ENCODE data around the gene LENG9. TPM values are rescaled to one million over a fixed set of nuclear protein-coding genes. Genes with fewer than 3 reads are reported as not detected.
A peak's percentile ranks its signal among the peaks of the same experiment; 100 is the strongest.

LENG9 gene
- total and polyA plus RNA-seq, 4 donors = 1.8 to 13.8 (median 8.2) TPM

- Histone ChIP-seq H3K36me3 (ENCODE audit: control insufficient read depth in 4 of 4, insufficient read depth in 4 of 4, low read length in 4 of 4) (peaks cover 7 to 29% (median 10%) of the 10 kb centered on the region in 4 donors), H3K27ac (ENCODE audit: low read depth in 1 of 2, low read length in 1 of 2) (peak overlapping the region; percentile 76 to 83), H3K9me3 (ENCODE audit: control insufficient read depth in 4 of 4, insufficient read depth in 3 of 4, low read length in 3 of 4) (no peaks in the 10 kb centered on the region), H3K4me3 (peak overlapping the region; percentile 40), H3K9ac (ENCODE audit: insufficient read depth in 1 of 2, low read length in 2 of 2) (no peak overlapping the region), H3K27me3 (ENCODE audit: control insufficient read depth in 3 of 3, insufficient read depth in 3 of 3, low read length in 2 of 3) (no peaks in the 10 kb centered on the region), H3K4me1 (ENCODE audit: control insufficient read depth in 5 of 5, insufficient read depth in 5 of 5, low read length in 5 of 5) (peaks cover 0 to 47% (median 13%) of the 10 kb centered on the region in 5 donors)
- peak; percentile 55 for ATAC-seq (ENCODE audit: insufficient read depth, low FRiP score)
- 0 to 1% methylated on average over 26 of the region's 26 CpGs for WGBS, 2 donors
- peak; percentile 89 to 93 (median 92) for DNase-seq
- TF ChIP-seq, protein P1, sequence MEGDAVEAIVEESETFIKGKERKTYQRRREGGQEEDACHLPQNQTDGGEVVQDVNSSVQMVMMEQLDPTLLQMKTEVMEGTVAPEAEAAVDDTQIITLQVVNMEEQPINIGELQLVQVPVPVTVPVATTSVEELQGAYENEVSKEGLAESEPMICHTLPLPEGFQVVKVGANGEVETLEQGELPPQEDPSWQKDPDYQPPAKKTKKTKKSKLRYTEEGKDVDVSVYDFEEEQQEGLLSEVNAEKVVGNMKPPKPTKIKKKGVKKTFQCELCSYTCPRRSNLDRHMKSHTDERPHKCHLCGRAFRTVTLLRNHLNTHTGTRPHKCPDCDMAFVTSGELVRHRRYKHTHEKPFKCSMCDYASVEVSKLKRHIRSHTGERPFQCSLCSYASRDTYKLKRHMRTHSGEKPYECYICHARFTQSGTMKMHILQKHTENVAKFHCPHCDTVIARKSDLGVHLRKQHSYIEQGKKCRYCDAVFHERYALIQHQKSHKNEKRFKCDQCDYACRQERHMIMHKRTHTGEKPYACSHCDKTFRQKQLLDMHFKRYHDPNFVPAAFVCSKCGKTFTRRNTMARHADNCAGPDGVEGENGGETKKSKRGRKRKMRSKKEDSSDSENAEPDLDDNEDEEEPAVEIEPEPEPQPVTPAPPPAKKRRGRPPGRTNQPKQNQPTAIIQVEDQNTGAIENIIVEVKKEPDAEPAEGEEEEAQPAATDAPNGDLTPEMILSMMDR (IDR thresholded peaks at IDR 0.05; ENCODE audit: control extremely low read depth, extremely low read depth) = no peak
These were observed 559 bp upstream of the LENG9 start for GRCh38 chr19:54464044-54464629.

DNA sequence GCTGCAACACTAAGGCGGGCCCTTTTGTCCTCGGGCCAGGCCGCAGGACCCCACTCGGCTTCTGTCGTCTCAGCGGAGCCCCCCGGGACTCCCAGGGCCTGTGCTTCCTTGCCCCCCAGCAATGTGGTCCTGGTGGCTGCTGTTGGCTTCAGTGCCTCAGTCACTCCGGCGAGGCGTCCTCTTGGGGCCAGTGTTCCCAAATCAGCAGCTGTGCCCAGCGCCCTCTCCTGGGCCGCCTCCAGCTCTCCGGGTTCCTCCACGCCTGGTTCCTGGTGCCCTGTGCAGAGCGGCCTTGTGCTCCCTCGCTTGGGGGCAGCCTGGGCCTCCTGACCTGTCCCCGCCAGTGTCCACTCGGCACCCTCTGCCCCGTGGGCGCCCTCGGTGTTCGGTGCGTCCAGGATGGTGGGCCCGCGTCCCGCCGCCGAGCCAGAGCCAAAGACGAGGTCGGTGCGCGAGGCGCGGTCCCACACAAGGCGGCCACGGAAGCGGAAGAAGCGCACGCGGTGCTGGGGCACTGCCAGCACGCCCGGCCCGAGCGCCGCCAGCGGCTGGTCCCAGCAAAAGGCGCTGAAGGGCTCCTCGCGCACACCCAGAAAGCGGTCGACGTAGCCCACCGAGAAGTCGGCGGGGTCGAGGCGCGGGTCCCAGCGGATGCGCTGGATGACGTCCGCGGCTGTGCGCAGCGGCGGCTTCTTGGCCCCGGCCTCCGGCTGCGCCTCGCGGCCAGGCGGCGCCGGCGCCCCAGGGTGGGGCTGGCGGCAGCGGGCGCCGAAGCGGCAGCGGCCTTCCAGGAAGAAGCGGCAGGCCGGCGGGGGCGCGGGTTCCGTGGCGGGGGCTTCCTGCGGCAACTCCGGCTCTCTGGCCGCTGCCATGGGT is 685 bp downstream of the LENG9 start:
- H3K9me3 ChIP-seq (ENCODE audit: control insufficient read depth in 4 of 4, insufficient read depth in 3 of 4, low read length in 3 of 4) = no peaks in the 10 kb centered on the region
- peak; percentile 12 for ATAC-seq (ENCODE audit: insufficient read depth, low FRiP score)
- peak; percentile 71 to 81 (median 73) for DNase-seq
- H3K4me1 ChIP-seq (ENCODE audit: control insufficient read depth in 5 of 5, insufficient read depth in 5 of 5, low read length in 5 of 5) = peaks cover 0 to 50% (median 13%) of the 10 kb centered on the region in 5 donors
- 6 to 12% methylated on average over 62 to 91 of the region's 91 CpGs for WGBS, 2 donors
- TF ChIP-seq, protein P1 (IDR thresholded peaks at IDR 0.05; ENCODE audit: control extremely low read depth, extremely low read depth) = no peak
- H3K4me3 ChIP-seq = peak overlapping the region; percentile 63
- H3K27me3 ChIP-seq (ENCODE audit: control insufficient read depth in 3 of 3, insufficient read depth in 3 of 3, low read length in 2 of 3) = no peaks in the 10 kb centered on the region
- peak overlapping the region in 1 of 2 donors; percentile 42 for H3K9ac ChIP-seq (ENCODE audit: insufficient read depth in 1 of 2, low read length in 2 of 2)
- H3K27ac ChIP-seq (ENCODE audit: low read depth in 1 of 2, low read length in 1 of 2) = peak overlapping the region; percentile 94 to 98
- peaks cover 7 to 42% (median 22%) of the 10 kb centered on the region in 4 donors for H3K36me3 ChIP-seq (ENCODE audit: control insufficient read depth in 4 of 4, insufficient read depth in 4 of 4, low read length in 4 of 4)

- DNase-seq (peak in 1 of 3 donors; percentile 23), ATAC-seq (ENCODE audit: insufficient read depth, low FRiP score) (no peak)
- Histone ChIP-seq H3K27ac (ENCODE audit: low read depth in 1 of 2, low read length in 1 of 2) (peak overlapping the region; percentile 94 to 98), H3K9ac (ENCODE audit: insufficient read depth in 1 of 2, low read length in 2 of 2) (peak overlapping the region in 1 of 2 donors; percentile 42), H3K36me3 (ENCODE audit: control insufficient read depth in 4 of 4, insufficient read depth in 4 of 4, low read length in 4 of 4) (peaks cover 7 to 47% (median 27%) of the 10 kb centered on the region in 4 donors), H3K9me3 (ENCODE audit: control insufficient read depth in 4 of 4, insufficient read depth in 3 of 4, low read length in 3 of 4) (no peaks in the 10 kb centered on the region), H3K4me3 (peak overlapping the region; percentile 63), H3K27me3 (ENCODE audit: control insufficient read depth in 3 of 3, insufficient read depth in 3 of 3, low read length in 2 of 3) (no peaks in the 10 kb centered on the region), H3K4me1 (ENCODE audit: control insufficient read depth in 5 of 5, insufficient read depth in 5 of 5, low read length in 5 of 5) (peaks cover 0 to 50% (median 13%) of the 10 kb centered on the region in 5 donors)
- TF ChIP-seq, protein P1 (IDR thresholded peaks at IDR 0.05; ENCODE audit: control extremely low read depth, extremely low read depth) = no peak
- 73 to 74% methylated on average over 15 of the region's 15 CpGs for WGBS, 2 donors
These were observed 1.4 kb downstream of the LENG9 start for GRCh38 chr19:54462047-54462654.
